ENCODE results near the gene DIP2C. TPM values are rescaled to one million over a fixed set of nuclear protein-coding genes. Genes with fewer than 3 reads are reported as not detected.
"Not testable (repeated sequence)": the region's sequence is repeated elsewhere in the genome, so short reads cannot be mapped to it uniquely, and the experiment has no call there.

Gene DIP2C
- total and polyA plus RNA-seq, 3 experiments from 2014 or later, result 0.44 to 1.1 (median 0.55) TPM

- peaks cover 4% of the 10 kb centered on the region for H3K4me1 ChIP-seq (ENCODE audit: insufficient read depth, low read length)
- POLR2A ChIA-PET, result no interaction called here
- H3K27ac ChIP-seq (ENCODE audit: low read depth, low read length), result no peak overlapping the region
- H3K27me3 ChIP-seq (ENCODE audit: insufficient read depth, low read length, poor library complexity, severe bottlenecking), result no peaks in the 10 kb centered on the region
- H3K9me3 ChIP-seq (ENCODE audit: low read length), result no peaks in the 10 kb centered on the region
- DNase-seq, result no peak
- no peak overlapping the region for H3K4me3 ChIP-seq (ENCODE audit: low read length)
- peaks cover 0 to 16% (median 9%) of the 10 kb centered on the region in 3 donors for H3K36me3 Mint-ChIP-seq
- CTCF ChIA-PET, result no interaction called here
- no peaks in the 10 kb centered on the region for H3K36me3 ChIP-seq (ENCODE audit: insufficient read depth, low read length)
- peaks cover 0 to 3% of the 10 kb centered on the region in 2 donors for H3K27me3 Mint-ChIP-seq
- H3K4me1 Mint-ChIP-seq, result peaks cover 7 to 12% (median 11%) of the 10 kb centered on the region in 3 donors
- peak overlapping the region in 1 of 8 donors; percentile 90 for H3K27ac Mint-ChIP-seq
- no peaks in the 10 kb centered on the region for H3K9me3 Mint-ChIP-seq
- H3K4me3 Mint-ChIP-seq, result no peak overlapping the region
These were observed 316.9 kb downstream of the DIP2C start for GRCh38 chr10:372566-372965.

GRCh38 chr10:371515-371914, 318.0 kb downstream of the DIP2C start:
- no peaks in the 10 kb centered on the region for H3K36me3 ChIP-seq (ENCODE audit: insufficient read depth, low read length)
- CTCF ChIA-PET, result no interaction called here
- H3K4me1 Mint-ChIP-seq, result peaks cover 0 to 2% (median under 1%) of the 10 kb centered on the region in 3 donors
- H3K9me3 ChIP-seq (ENCODE audit: low read length), result no peaks in the 10 kb centered on the region
- H3K27me3 Mint-ChIP-seq, result peaks cover 0 to 3% of the 10 kb centered on the region in 2 donors
- H3K36me3 Mint-ChIP-seq, result peaks cover 4 to 22% (median 9%) of the 10 kb centered on the region in 3 donors
- H3K4me3 ChIP-seq (ENCODE audit: low read length), result no peak overlapping the region
- H3K9me3 Mint-ChIP-seq, result no peaks in the 10 kb centered on the region
- H3K27ac ChIP-seq (ENCODE audit: low read depth, low read length), result no peak overlapping the region
- no peaks in the 10 kb centered on the region for H3K27me3 ChIP-seq (ENCODE audit: insufficient read depth, low read length, poor library complexity, severe bottlenecking)
- POLR2A ChIA-PET, result no interaction called here
- no peak overlapping the region for H3K27ac Mint-ChIP-seq
- no peak overlapping the region for H3K4me3 Mint-ChIP-seq
- DNase-seq, result no peak
- no peaks in the 10 kb centered on the region for H3K4me1 ChIP-seq (ENCODE audit: insufficient read depth, low read length)

GRCh38 chr10:370449-370825, 319.0 kb downstream of the DIP2C start:
- H3K27ac ChIP-seq (ENCODE audit: low read depth, low read length), result no peak overlapping the region
- POLR2A ChIA-PET, result no interaction called here
- H3K4me3 Mint-ChIP-seq, result no peak overlapping the region
- H3K27ac Mint-ChIP-seq, result no peak overlapping the region
- no peaks in the 10 kb centered on the region for H3K9me3 ChIP-seq (ENCODE audit: low read length)
- no peaks in the 10 kb centered on the region for H3K27me3 ChIP-seq (ENCODE audit: insufficient read depth, low read length, poor library complexity, severe bottlenecking)
- DNase-seq, result no peak
- peaks cover 7 to 27% (median 8%) of the 10 kb centered on the region in 3 donors for H3K36me3 Mint-ChIP-seq
- no peak overlapping the region for H3K4me3 ChIP-seq (ENCODE audit: low read length)
- no peaks in the 10 kb centered on the region for H3K4me1 ChIP-seq (ENCODE audit: insufficient read depth, low read length)
- no peaks in the 10 kb centered on the region for H3K9me3 Mint-ChIP-seq
- no peaks in the 10 kb centered on the region for H3K36me3 ChIP-seq (ENCODE audit: insufficient read depth, low read length)
- H3K4me1 Mint-ChIP-seq, result no peaks in the 10 kb centered on the region
- CTCF ChIA-PET, result no interaction called here
- peaks cover 0 to 3% of the 10 kb centered on the region in 2 donors for H3K27me3 Mint-ChIP-seq

- H3K27me3 Mint-ChIP-seq, result peaks cover 0 to 3% of the 10 kb centered on the region in 2 donors
- no peak for DNase-seq
- no peaks in the 10 kb centered on the region for H3K9me3 ChIP-seq (ENCODE audit: low read length)
- no peak overlapping the region for H3K27ac ChIP-seq (ENCODE audit: low read depth, low read length)
- H3K27me3 ChIP-seq (ENCODE audit: insufficient read depth, low read length, poor library complexity, severe bottlenecking), result no peaks in the 10 kb centered on the region
- H3K36me3 ChIP-seq (ENCODE audit: insufficient read depth, low read length), result no peaks in the 10 kb centered on the region
- peaks cover 4 to 26% (median 8%) of the 10 kb centered on the region in 3 donors for H3K36me3 Mint-ChIP-seq
- ChIA-PET POLR2A (no interaction called here), CTCF (no interaction called here)
- no peak overlapping the region for H3K4me3 ChIP-seq (ENCODE audit: low read length)
- no peaks in the 10 kb centered on the region for H3K4me1 ChIP-seq (ENCODE audit: insufficient read depth, low read length)
- H3K27ac Mint-ChIP-seq, result no peak overlapping the region
- H3K4me1 Mint-ChIP-seq, result no peaks in the 10 kb centered on the region
- H3K9me3 Mint-ChIP-seq, result no peaks in the 10 kb centered on the region
- no peak overlapping the region for H3K4me3 Mint-ChIP-seq
These were observed 319.6 kb downstream of the DIP2C start for GRCh38 chr10:369684-370448.

- POLR2A ChIA-PET, result no interaction called here
- H3K27me3 ChIP-seq (ENCODE audit: insufficient read depth, low read length, poor library complexity, severe bottlenecking), result no peaks in the 10 kb centered on the region
These were observed 320.2 kb downstream of the DIP2C start for GRCh38 chr10:369221-369683.

GRCh38 chr10:368579-369220, 320.8 kb downstream of the DIP2C start:
- no peaks in the 10 kb centered on the region for H3K4me1 ChIP-seq (ENCODE audit: insufficient read depth, low read length)
- no peaks in the 10 kb centered on the region for H3K9me3 ChIP-seq (ENCODE audit: low read length)
- H3K27ac ChIP-seq (ENCODE audit: low read depth, low read length), result no peak overlapping the region
- no peak overlapping the region for H3K4me3 ChIP-seq (ENCODE audit: low read length)
- H3K36me3 ChIP-seq (ENCODE audit: insufficient read depth, low read length), result no peaks in the 10 kb centered on the region
- ChIA-PET POLR2A (no interaction called here), CTCF (no interaction called here)
- no peak overlapping the region for H3K4me3 Mint-ChIP-seq
- no peaks in the 10 kb centered on the region for H3K9me3 Mint-ChIP-seq
- no peaks in the 10 kb centered on the region for H3K4me1 Mint-ChIP-seq
- H3K36me3 Mint-ChIP-seq, result peaks cover 4 to 28% (median 8%) of the 10 kb centered on the region in 3 donors
- no peaks in the 10 kb centered on the region for H3K27me3 ChIP-seq (ENCODE audit: insufficient read depth, low read length, poor library complexity, severe bottlenecking)
- H3K27ac Mint-ChIP-seq, result no peak overlapping the region
- no peaks in the 10 kb centered on the region for H3K27me3 Mint-ChIP-seq
- DNase-seq, result no peak

More at GRCh38 chr10:369221-369683, 320.2 kb downstream of the DIP2C start:
- H3K4me1 ChIP-seq (ENCODE audit: insufficient read depth, low read length), result no peaks in the 10 kb centered on the region
- H3K4me3 ChIP-seq (ENCODE audit: low read length), result no peak overlapping the region
- no peak overlapping the region for H3K4me3 Mint-ChIP-seq
- no peaks in the 10 kb centered on the region for H3K4me1 Mint-ChIP-seq
- H3K27ac Mint-ChIP-seq, result no peak overlapping the region
- DNase-seq, result no peak
- CTCF ChIA-PET, result no interaction called here
- peaks cover 4 to 24% (median 8%) of the 10 kb centered on the region in 3 donors for H3K36me3 Mint-ChIP-seq
- peaks cover 0 to 3% of the 10 kb centered on the region in 2 donors for H3K27me3 Mint-ChIP-seq
- H3K27ac ChIP-seq (ENCODE audit: low read depth, low read length), result no peak overlapping the region
- no peaks in the 10 kb centered on the region for H3K9me3 ChIP-seq (ENCODE audit: low read length)
- no peaks in the 10 kb centered on the region for H3K36me3 ChIP-seq (ENCODE audit: insufficient read depth, low read length)
- no peaks in the 10 kb centered on the region for H3K9me3 Mint-ChIP-seq

- H3K36me3 Mint-ChIP-seq, result peaks cover 4 to 30% (median 8%) of the 10 kb centered on the region in 3 donors
- H3K27ac ChIP-seq (ENCODE audit: low read depth, low read length); H3K4me1 ChIP-seq (ENCODE audit: insufficient read depth, low read length); H3K27me3 Mint-ChIP-seq; H3K36me3 ChIP-seq (ENCODE audit: insufficient read depth, low read length); DNase-seq; H3K27ac Mint-ChIP-seq; H3K9me3 ChIP-seq (ENCODE audit: low read length); POLR2A ChIA-PET; H3K9me3 Mint-ChIP-seq; H3K4me3 ChIP-seq (ENCODE audit: low read length); H3K4me1 Mint-ChIP-seq; H3K27me3 ChIP-seq (ENCODE audit: insufficient read depth, low read length, poor library complexity, severe bottlenecking); H3K4me3 Mint-ChIP-seq; CTCF ChIA-PET: not testable (repeated sequence)
These were observed 321.4 kb downstream of the DIP2C start for GRCh38 chr10:368107-368506.

- Histone ChIP-seq H3K4me1 (ENCODE audit: insufficient read depth, low read length) (no peaks in the 10 kb centered on the region), H3K27ac (ENCODE audit: low read depth, low read length) (no peak overlapping the region), H3K27me3 (ENCODE audit: insufficient read depth, low read length, poor library complexity, severe bottlenecking) (no peaks in the 10 kb centered on the region), H3K4me3 (ENCODE audit: low read length) (no peak overlapping the region), H3K9me3 (ENCODE audit: low read length) (no peaks in the 10 kb centered on the region), H3K36me3 (ENCODE audit: insufficient read depth, low read length) (no peaks in the 10 kb centered on the region)
- no peaks in the 10 kb centered on the region for H3K4me1 Mint-ChIP-seq
- H3K36me3 Mint-ChIP-seq, result peaks cover 7 to 35% (median 8%) of the 10 kb centered on the region in 3 donors
- no peak overlapping the region for H3K4me3 Mint-ChIP-seq
- ChIA-PET POLR2A (no interaction called here), CTCF (no interaction called here)
- no peak overlapping the region for H3K27ac Mint-ChIP-seq
- peaks cover 0 to 2% of the 10 kb centered on the region in 2 donors for H3K27me3 Mint-ChIP-seq
- no peak for DNase-seq
- H3K9me3 Mint-ChIP-seq, result no peaks in the 10 kb centered on the region
These were observed 321.8 kb downstream of the DIP2C start for GRCh38 chr10:367636-368035.

Measured in CD8-positive, alpha-beta memory T cell (primary cell).